ENCODE measurements around the gene CACNA2D3. TPM values are rescaled to one million over a fixed set of nuclear protein-coding genes. Genes with fewer than 3 reads are reported as not detected.

Gene CACNA2D3
- total RNA-seq, 6 experiments from 2014 or later, result 0.14 to 0.23 (median 0.19) TPM; not detected in 2

- DNase-seq, result no peak
- Mint-ChIP-seq H3K4me1 (ENCODE audit: low read depth) (no peaks in the 10 kb centered on the region), H3K36me3 (ENCODE audit: low read depth) (peaks cover 5% of the 10 kb centered on the region; the same call in 1 of the 2 replicates), H3K4me3 (no peak overlapping the region), H3K27ac (no peak overlapping the region), H3K9me3 (peaks cover 59% of the 10 kb centered on the region), H3K27me3 (ENCODE audit: insufficient read depth) (no peaks in the 10 kb centered on the region; the same call in 1 of the 2 replicates)
- no peak for TF ChIP-seq CTCF (IDR thresholded peaks at IDR 0.05)
Measured at GRCh38 chr3:54163441-54163840, 41.1 kb downstream of the CACNA2D3 start.

- Mint-ChIP-seq H3K9me3 (peaks cover 58% of the 10 kb centered on the region), H3K27me3 (ENCODE audit: insufficient read depth) (no peaks in the 10 kb centered on the region; the same call in 1 of the 2 replicates), H3K4me1 (ENCODE audit: low read depth) (no peaks in the 10 kb centered on the region), H3K36me3 (ENCODE audit: low read depth) (peaks cover 5% of the 10 kb centered on the region; the same call in 1 of the 2 replicates), H3K4me3 (no peak overlapping the region), H3K27ac (no peak overlapping the region)
- no peak for DNase-seq
- TF ChIP-seq CTCF (IDR thresholded peaks at IDR 0.05), result no peak
Measured at GRCh38 chr3:54164192-54164975, 42.0 kb downstream of the CACNA2D3 start.

- no peak for DNase-seq
- H3K27ac Mint-ChIP-seq, result no peak overlapping the region
- peaks cover 5% of the 10 kb centered on the region; the same call in 1 of the 2 replicates for H3K36me3 Mint-ChIP-seq (ENCODE audit: low read depth)
- no peak for TF ChIP-seq CTCF (IDR thresholded peaks at IDR 0.05)
- H3K27me3 Mint-ChIP-seq (ENCODE audit: insufficient read depth), result no peaks in the 10 kb centered on the region; the same call in 1 of the 2 replicates
- no peak overlapping the region for H3K4me3 Mint-ChIP-seq
- peaks cover 57% of the 10 kb centered on the region for H3K9me3 Mint-ChIP-seq
- no peaks in the 10 kb centered on the region for H3K4me1 Mint-ChIP-seq (ENCODE audit: low read depth)
Measured at GRCh38 chr3:54165865-54166264, 43.5 kb downstream of the CACNA2D3 start.

- no peak overlapping the region for H3K27ac Mint-ChIP-seq
- no peaks in the 10 kb centered on the region; the same call in 1 of the 2 replicates for H3K27me3 Mint-ChIP-seq (ENCODE audit: insufficient read depth)
- H3K36me3 Mint-ChIP-seq (ENCODE audit: low read depth), result no peaks in the 10 kb centered on the region
- no peak for DNase-seq
- no peak for TF ChIP-seq CTCF (IDR thresholded peaks at IDR 0.05)
- H3K4me1 Mint-ChIP-seq (ENCODE audit: low read depth), result no peaks in the 10 kb centered on the region
- no peak overlapping the region for H3K4me3 Mint-ChIP-seq
- peaks cover 57% of the 10 kb centered on the region for H3K9me3 Mint-ChIP-seq
Measured at GRCh38 chr3:54167999-54168398, 45.6 kb downstream of the CACNA2D3 start.

GRCh38 chr3:54168451-54168850, 46.1 kb downstream of the CACNA2D3 start:
- no peak overlapping the region for H3K27ac Mint-ChIP-seq
- H3K4me1 Mint-ChIP-seq (ENCODE audit: low read depth), result no peaks in the 10 kb centered on the region
- no peaks in the 10 kb centered on the region; the same call in 1 of the 2 replicates for H3K27me3 Mint-ChIP-seq (ENCODE audit: insufficient read depth)
- H3K9me3 Mint-ChIP-seq, result peaks cover 54% of the 10 kb centered on the region
- DNase-seq, result no peak
- no peaks in the 10 kb centered on the region for H3K36me3 Mint-ChIP-seq (ENCODE audit: low read depth)
- H3K4me3 Mint-ChIP-seq, result no peak overlapping the region
- no peak for TF ChIP-seq CTCF (IDR thresholded peaks at IDR 0.05)
